WERI-Rb-1 (cell line): ENCODE measurements around the gene LIPA.

Experiments
- DNase-seq: peaks from one replicate; pipeline ENCODE4 v3.0.0-alpha.2; 2020
- H3K27ac ChIP-seq: fragments of 250-450 bp; sonication (Bioruptor Pico); 2 replicates; pipeline ENCODE4 v1.5.1; 2020; ENCODE audit warnings: mild to moderate bottlenecking, moderate library complexity
- H3K27me3 ChIP-seq: fragments of 250-450 bp; sonication (Bioruptor Pico); 2 replicates; pipeline ENCODE4 v1.5.1; 2021; ENCODE audit warnings: mild to moderate bottlenecking, low read depth, moderate library complexity; ENCODE audit not compliant: insufficient read depth, severe bottlenecking
- H3K36me3 ChIP-seq: fragments of 250-450 bp; sonication (Bioruptor Pico); 2 replicates; pipeline ENCODE4 v1.5.1; 2020; ENCODE audit warnings: mild to moderate bottlenecking, moderate library complexity
- H3K4me3 ChIP-seq: 2 replicates; pipeline ENCODE4 v1.5.1; 2011; ENCODE audit warnings: low read depth, mild to moderate bottlenecking, control low read depth, low read length
- H3K9me3 ChIP-seq: fragments of 250-450 bp; sonication (Bioruptor Pico); 2 replicates; pipeline ENCODE4 v1.5.1; 2021; ENCODE audit warnings: mild to moderate bottlenecking, moderate library complexity; ENCODE audit not compliant: severe bottlenecking
- TF ChIP-seq, protein P1 (sequence below): IDR thresholded peaks from 2 replicates; pipeline ENCODE4 v1.5.1; 2011; ENCODE audit warnings: low read depth, mild to moderate bottlenecking, control low read depth, inconsistent platforms, low read length

Gene LIPA

GRCh38 chr10:89236226-89236797, 15.3 kb downstream of the LIPA start:
- Histone ChIP-seq H3K27ac (no peak overlapping the region), H3K27me3 (no peaks in the 10 kb centered on the region), H3K36me3 (no peaks in the 10 kb centered on the region), H3K9me3 (no peaks in the 10 kb centered on the region), H3K4me3 (no peak overlapping the region)
- DNase-seq, result no peak
- TF ChIP-seq, protein P1, sequence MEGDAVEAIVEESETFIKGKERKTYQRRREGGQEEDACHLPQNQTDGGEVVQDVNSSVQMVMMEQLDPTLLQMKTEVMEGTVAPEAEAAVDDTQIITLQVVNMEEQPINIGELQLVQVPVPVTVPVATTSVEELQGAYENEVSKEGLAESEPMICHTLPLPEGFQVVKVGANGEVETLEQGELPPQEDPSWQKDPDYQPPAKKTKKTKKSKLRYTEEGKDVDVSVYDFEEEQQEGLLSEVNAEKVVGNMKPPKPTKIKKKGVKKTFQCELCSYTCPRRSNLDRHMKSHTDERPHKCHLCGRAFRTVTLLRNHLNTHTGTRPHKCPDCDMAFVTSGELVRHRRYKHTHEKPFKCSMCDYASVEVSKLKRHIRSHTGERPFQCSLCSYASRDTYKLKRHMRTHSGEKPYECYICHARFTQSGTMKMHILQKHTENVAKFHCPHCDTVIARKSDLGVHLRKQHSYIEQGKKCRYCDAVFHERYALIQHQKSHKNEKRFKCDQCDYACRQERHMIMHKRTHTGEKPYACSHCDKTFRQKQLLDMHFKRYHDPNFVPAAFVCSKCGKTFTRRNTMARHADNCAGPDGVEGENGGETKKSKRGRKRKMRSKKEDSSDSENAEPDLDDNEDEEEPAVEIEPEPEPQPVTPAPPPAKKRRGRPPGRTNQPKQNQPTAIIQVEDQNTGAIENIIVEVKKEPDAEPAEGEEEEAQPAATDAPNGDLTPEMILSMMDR, result no peak

DNA sequence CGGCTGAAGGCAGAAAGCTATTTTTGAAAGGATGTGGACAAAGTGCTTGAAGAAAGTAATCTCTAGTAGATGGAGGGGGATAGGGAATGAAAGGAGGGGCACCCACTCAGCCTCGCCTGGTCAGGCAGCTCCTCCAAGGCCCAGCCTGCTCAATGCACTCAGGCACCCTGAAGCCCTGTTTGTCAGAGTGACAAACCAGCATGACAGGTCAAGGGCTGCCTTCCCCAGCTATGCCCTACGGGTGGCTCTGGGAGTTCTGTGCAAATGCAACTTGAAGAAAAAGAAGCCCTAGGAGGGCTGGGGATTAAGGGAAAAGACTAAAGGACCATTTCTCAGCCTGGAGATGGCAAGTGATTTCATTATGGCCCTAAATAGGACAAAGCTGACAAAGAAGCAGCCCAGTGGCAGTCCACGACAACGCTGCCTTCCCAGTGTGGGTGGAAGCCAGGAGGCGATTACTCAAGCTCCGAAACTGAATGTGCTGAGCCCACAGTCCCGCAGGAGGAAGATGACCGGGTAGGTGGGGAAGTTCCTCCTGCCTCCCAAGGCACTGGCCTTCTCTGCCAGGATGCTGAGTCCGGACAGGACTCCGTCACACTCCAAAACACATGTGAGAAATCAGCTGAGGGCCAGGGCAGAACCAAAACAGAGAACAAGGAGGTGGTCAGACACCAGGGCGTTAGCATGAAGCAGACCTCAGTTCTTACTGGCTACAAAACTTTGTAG, 16.3 kb downstream of the LIPA start:
- H3K4me3 ChIP-seq, result no peak overlapping the region
- no peaks in the 10 kb centered on the region for H3K27me3 ChIP-seq
- TF ChIP-seq, protein P1, result no peak
- no peaks in the 10 kb centered on the region for H3K36me3 ChIP-seq
- H3K27ac ChIP-seq, result no peak overlapping the region
- no peak for DNase-seq
- no peaks in the 10 kb centered on the region for H3K9me3 ChIP-seq

- TF ChIP-seq, protein P1, result no peak
- Histone ChIP-seq H3K4me3 (no peak overlapping the region), H3K36me3 (no peaks in the 10 kb centered on the region), H3K9me3 (no peaks in the 10 kb centered on the region), H3K27ac (no peak overlapping the region), H3K27me3 (no peaks in the 10 kb centered on the region)
- no peak for DNase-seq
Observed at GRCh38 chr10:89233033-89233432, 18.5 kb downstream of the LIPA start.

DNA sequence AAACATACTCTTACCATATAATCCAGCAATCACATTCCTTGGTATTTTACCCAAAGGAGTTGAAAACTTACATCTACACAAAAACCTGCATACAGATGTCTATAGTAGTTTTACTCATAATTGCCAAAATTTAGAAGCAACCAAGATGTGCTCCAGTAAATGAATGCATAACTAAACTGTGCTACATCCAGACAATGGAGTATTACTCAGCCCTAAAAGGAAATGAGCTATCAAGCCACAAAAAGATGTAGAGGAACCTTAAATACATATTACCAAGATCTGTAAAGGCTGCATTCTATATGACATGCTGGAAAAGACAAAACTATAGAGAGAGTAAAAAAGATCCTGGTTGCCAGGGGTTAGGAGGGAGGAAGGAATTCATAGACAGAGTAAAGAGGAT, 22.6 kb downstream of the LIPA start:
- Histone ChIP-seq H3K9me3 (no peaks in the 10 kb centered on the region), H3K36me3 (no peaks in the 10 kb centered on the region), H3K27ac (no peak overlapping the region)

GRCh38 chr10:89228146-89228545, 23.4 kb downstream of the LIPA start:
- no peak for DNase-seq
- no peaks in the 10 kb centered on the region for H3K9me3 ChIP-seq
- H3K4me3 ChIP-seq, result no peak overlapping the region
- no peaks in the 10 kb centered on the region for H3K27me3 ChIP-seq
- H3K27ac ChIP-seq, result no peak overlapping the region
- TF ChIP-seq, protein P1, result no peak
- H3K36me3 ChIP-seq, result no peaks in the 10 kb centered on the region

More for the DNA sequence above, 22.6 kb downstream of the LIPA start:
- no peaks in the 10 kb centered on the region for H3K27me3 ChIP-seq
- DNase-seq, result no peak
- TF ChIP-seq, protein P1, result no peak
- H3K4me3 ChIP-seq, result no peak overlapping the region
